ENCODE measurements around the gene AHCYL2. TPM values are rescaled to one million over a fixed set of nuclear protein-coding genes. Genes with fewer than 3 reads are reported as not detected.

The AHCYL2 gene
- total RNA-seq = 1 to 10 TPM; 7.3 to 7.6 TPM

DNA sequence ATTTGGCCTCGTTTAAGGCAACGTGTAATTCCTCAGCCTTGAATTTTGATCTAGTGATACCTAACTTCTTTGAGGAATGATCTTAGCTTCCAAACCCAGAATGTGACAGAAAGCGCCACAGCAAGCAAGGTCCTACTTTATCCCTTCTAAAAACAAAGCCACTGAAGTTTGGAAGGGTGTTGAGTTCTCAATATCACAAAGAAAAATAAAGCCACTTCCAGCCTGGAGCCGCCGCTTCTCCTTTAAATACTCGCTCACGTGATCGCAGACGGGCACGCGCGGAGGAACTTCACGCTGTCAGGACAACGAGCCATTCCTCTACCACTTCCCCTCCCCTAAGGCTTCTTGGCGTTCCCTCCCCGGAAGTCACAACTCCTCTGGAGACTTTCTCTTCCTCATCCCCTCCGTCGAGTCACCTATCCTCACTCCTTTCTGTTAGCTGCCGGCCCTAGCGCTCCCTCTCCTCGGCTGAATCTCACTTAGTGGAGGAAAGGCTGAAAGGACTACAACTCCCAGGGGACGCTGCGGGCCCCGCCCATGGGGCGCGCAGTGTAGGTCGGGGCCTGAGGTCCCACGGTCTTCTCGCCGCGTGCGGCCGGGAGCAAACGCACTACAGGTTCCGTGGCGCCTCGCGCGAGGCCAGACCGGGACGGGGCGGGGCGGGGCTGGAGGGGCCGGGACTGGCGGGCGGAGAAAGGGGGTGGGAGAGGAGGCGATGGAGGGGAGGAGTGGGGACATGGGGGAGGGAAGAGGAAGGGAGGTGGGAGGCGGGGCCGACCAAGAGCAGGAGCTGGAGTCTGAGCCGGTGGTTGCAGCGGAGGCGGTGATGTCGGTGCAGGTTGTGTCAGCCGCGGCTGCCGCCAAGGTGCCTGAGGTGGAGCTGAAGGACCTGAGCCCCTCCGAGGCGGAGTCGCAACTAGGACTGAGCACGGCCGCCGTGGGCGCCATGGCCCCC, at the start of gene AHCYL2:
Gene AHCYL2 (plus strand): TSS at position 780 of the 955 bp plus-strand sequence.
- Mint-ChIP-seq H3K36me3 (ENCODE audit: low read depth) (no peaks in the 10 kb centered on the region), H3K9me3 (ENCODE audit: insufficient read depth) (no peaks in the 10 kb centered on the region), H3K4me3 (peak within 1 kb of the TSS; percentile 85), H3K27ac (peak within 1 kb of the TSS; percentile 95), H3K27me3 (ENCODE audit: low read depth) (no peaks in the 10 kb centered on the region), H3K4me1 (ENCODE audit: low read depth) (peaks cover 32% of the 10 kb centered on the region)
- ATAC-seq = peak; percentile 95
- ChIA-PET CTCF (interaction anchor here (0.6 to 7.8 kb wide), 10 partner anchors 10 to 362 kb away, joined by 3 to 107 read pairs (median 4); partner anchors contain the start of gene ATP6V1F), POLR2A (interaction anchor here (0.6 to 2.0 kb wide), 2 partner anchors 35 to 257 kb away, joined by 3 to 4 read pairs; no protein-coding TSS in a partner anchor)
- peak; percentile 98 for DNase-seq

DNA sequence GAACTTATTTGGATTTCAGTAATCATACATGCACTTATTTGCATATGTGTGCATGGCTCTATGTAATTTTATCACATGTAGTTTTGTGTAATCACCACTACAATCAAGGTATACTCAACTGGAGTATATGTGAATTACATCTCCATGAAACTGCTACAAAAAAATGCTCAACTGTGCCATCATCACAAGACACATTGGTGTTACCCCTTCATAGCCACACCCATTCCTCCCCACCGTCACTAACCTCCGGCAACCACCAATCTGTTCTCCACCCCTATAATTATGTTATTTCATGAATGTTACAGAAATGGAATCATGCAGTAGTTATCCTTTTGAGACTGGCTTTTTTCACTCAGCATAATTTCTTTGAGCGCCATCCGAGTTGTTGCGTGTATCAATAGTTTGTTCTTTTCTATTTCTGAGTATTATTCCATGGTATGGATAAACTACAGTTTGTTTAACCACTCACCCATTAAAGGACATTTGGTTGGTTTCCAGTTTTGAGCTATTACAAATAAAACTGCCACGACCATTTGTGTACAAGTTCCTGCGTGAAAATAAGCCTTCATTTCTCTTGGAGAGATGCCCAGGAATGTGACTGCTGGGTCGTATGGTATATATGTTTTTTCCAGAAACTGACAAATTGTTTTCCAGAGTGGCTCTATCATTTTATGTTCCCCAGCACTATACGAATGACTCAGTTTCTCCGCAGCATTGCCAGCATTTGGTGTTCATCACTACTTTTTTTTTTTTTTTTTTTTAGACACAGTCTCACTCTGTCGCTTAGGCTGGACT, 47.7 kb upstream of the AHCYL2 start:
- peaks cover 26% of the 10 kb centered on the region for H3K27me3 Mint-ChIP-seq (ENCODE audit: low read depth)
- H3K4me1 Mint-ChIP-seq (ENCODE audit: low read depth) = no peaks in the 10 kb centered on the region
- no peak for DNase-seq
- no peak overlapping the region for H3K27ac Mint-ChIP-seq
- ChIA-PET CTCF (interaction anchor here (2.0 kb wide), 1 partner anchor 13 kb away, joined by 5 read pairs; no protein-coding TSS in a partner anchor), POLR2A (no interaction called here)
- ATAC-seq = no peak
- no peak overlapping the region for H3K4me3 Mint-ChIP-seq
- no peaks in the 10 kb centered on the region for H3K36me3 Mint-ChIP-seq (ENCODE audit: low read depth)
- H3K9me3 Mint-ChIP-seq (ENCODE audit: insufficient read depth) = no peaks in the 10 kb centered on the region

DNA sequence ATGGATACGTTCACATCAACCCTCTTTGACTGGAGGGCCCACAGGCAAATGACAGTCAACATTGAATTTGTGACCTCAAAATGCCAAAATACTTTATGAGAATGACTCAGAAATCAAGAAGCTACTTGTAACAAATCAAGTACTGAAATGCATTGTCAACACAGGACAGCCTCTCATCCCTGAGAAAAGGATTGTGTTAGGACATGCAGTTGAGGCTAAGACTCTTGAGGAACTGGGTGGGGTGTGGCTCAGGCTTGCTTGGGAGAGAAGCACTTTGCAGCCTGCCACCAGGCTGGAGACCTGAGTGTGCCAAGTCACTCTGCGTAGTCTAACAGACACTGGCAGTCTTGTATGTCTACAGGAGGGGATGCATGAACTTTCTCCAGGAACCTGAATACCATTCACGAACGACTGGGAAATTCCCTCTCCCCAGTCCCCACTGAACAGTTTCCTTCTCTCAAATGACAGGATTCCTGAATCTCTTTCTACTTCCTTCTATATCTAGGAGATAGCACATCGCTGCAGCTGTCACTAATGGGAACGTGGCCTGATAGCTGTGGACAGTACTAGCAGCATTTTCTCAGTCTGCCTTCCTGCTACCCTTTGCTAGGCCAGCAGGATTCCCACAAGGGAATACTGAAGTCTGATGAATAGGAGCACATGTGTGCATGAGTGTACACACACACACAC, 39.7 kb upstream of the AHCYL2 start:
- CTCF ChIA-PET = interaction anchor here (1.1 kb wide), 1 partner anchor 21 kb away, joined by 5 read pairs; no protein-coding TSS in a partner anchor
- ATAC-seq (no peak), DNase-seq (no peak)
- H3K9me3 Mint-ChIP-seq (ENCODE audit: insufficient read depth) = no peaks in the 10 kb centered on the region
- peaks cover 44% of the 10 kb centered on the region for H3K27me3 Mint-ChIP-seq (ENCODE audit: low read depth)
- no peaks in the 10 kb centered on the region for H3K36me3 Mint-ChIP-seq (ENCODE audit: low read depth)
- no peak overlapping the region for H3K4me3 Mint-ChIP-seq
- POLR2A ChIA-PET = no interaction called here
- H3K27ac Mint-ChIP-seq = no peak overlapping the region
- peaks cover 5% of the 10 kb centered on the region for H3K4me1 Mint-ChIP-seq (ENCODE audit: low read depth)

DNA sequence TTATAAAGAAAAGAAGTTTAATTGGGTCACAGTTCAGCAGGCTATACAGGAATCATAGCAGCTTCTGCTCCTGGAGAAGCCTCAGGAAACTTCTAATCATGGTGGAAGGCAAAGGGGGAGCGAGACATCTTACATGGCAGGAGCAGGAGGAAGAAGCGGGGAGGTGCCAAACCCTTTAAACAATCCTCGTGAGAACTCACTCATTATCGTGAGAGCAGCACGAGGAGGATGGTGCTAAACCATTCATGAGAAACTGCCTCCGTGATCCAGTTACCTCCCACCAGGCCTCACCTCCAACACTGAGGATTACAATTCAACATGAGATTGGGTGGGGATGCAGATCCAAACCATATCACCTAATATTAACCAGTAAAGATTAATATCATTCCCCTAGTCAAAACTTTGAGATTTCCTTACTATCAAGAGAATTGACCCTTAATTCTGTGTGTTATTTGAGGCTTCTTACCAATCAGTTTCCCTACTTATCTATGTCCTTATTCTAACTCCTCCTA, 38.0 kb upstream of the AHCYL2 start:
- no peak for ATAC-seq
- no peaks in the 10 kb centered on the region for H3K9me3 Mint-ChIP-seq (ENCODE audit: insufficient read depth)
- no peak for DNase-seq
- H3K27me3 Mint-ChIP-seq (ENCODE audit: low read depth) = peaks cover 58% of the 10 kb centered on the region
- CTCF ChIA-PET = no interaction called here
- H3K27ac Mint-ChIP-seq = no peak overlapping the region
- H3K4me1 Mint-ChIP-seq (ENCODE audit: low read depth) = peaks cover 5% of the 10 kb centered on the region
- no peak overlapping the region for H3K4me3 Mint-ChIP-seq
- no peaks in the 10 kb centered on the region for H3K36me3 Mint-ChIP-seq (ENCODE audit: low read depth)
- POLR2A ChIA-PET = no interaction called here

DNA sequence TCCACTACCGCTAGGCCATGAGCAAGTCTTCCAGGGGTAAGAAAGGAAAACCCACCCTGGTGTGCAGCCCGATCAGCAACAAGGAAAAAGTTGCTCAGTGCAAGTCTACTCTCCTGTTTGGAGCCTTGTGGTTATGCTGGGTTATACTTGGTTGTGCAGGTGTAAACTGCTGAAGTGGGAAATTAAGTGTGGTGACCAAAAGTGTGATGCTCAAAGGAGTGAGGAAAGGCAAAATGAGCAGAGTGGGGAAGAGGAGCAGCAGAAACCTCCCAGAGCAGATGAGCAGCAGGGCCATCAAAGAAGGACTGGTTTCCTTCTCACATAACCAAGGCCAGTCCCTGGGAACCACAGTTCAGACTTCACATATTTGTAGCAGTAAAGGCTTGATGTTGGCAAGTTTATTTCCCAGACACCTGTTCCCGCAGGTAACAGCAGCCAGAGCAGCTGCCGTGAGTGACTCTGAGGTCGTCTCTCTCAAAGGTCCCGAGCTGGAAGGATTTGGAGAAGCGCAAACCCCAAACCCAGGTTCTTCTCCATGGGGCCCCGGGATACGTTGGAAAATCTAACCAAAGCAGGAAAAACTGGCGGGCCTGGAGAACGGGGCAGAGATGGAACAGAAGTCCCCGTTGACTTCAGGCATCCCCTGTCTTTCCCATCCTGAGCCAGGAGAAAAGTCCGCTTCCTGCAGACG, 37.0 kb upstream of the AHCYL2 start:
- DNase-seq (no peak), ATAC-seq (no peak)
- H3K27ac Mint-ChIP-seq = no peak overlapping the region
- H3K4me1 Mint-ChIP-seq (ENCODE audit: low read depth) = peaks cover 5% of the 10 kb centered on the region
- CTCF ChIA-PET = interaction anchor here (1.5 kb wide), 1 partner anchor 10 kb away, joined by 4 read pairs; no protein-coding TSS in a partner anchor
- H3K9me3 Mint-ChIP-seq (ENCODE audit: insufficient read depth) = no peaks in the 10 kb centered on the region
- no peak overlapping the region for H3K4me3 Mint-ChIP-seq
- no peaks in the 10 kb centered on the region for H3K36me3 Mint-ChIP-seq (ENCODE audit: low read depth)
- POLR2A ChIA-PET = no interaction called here
- peaks cover 66% of the 10 kb centered on the region for H3K27me3 Mint-ChIP-seq (ENCODE audit: low read depth)

DNA sequence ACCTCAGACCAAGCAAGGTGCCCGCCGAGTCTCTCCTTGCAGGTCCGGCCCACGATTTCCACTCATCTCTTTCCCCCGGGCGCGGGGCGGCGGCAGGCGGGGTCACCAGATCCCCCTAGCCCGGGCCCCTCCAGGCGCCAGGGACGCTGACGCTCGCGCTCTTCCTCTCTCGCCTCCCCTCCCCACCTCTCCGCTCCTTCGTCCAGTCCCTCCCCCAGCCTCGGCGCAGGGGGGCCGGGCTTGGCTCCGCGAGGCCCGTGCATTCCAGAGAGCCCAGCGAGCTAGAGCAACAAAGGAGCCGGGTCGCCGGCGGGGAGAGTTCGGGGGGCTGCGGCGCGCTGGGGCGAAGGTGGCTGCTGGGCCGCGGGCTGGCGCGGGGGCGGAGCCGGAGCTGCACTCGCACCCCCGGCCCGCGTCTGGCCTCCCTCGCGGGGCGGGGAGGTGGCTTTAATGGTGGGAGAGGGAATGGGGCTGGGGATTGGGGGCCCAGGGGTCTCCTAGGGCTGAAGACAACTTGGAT, 36.4 kb upstream of the AHCYL2 start, which contains the start of gene SMO:
Gene SMO (plus strand): TSS at position 262 of the 520 bp plus-strand sequence. CDS start 519 bp downstream, outside the sequence.
- H3K4me1 Mint-ChIP-seq (ENCODE audit: low read depth) = peaks cover 5% of the 10 kb centered on the region
- no peaks in the 10 kb centered on the region for H3K36me3 Mint-ChIP-seq (ENCODE audit: low read depth)
- no peaks in the 10 kb centered on the region for H3K9me3 Mint-ChIP-seq (ENCODE audit: insufficient read depth)
- peak; percentile 53 for ATAC-seq
- ChIA-PET CTCF (interaction anchor here (1.3 to 1.5 kb wide), 2 partner anchors 9 to 25 kb away, joined by 4 to 5 read pairs; no protein-coding TSS in a partner anchor), POLR2A (no interaction called here)
- H3K4me3 Mint-ChIP-seq = peak within 1 kb of the TSS; percentile 55
- H3K27me3 Mint-ChIP-seq (ENCODE audit: low read depth) = peaks cover 68% of the 10 kb centered on the region
- DNase-seq = no peak
- H3K27ac Mint-ChIP-seq = no peak within 1 kb of the TSS

DNA sequence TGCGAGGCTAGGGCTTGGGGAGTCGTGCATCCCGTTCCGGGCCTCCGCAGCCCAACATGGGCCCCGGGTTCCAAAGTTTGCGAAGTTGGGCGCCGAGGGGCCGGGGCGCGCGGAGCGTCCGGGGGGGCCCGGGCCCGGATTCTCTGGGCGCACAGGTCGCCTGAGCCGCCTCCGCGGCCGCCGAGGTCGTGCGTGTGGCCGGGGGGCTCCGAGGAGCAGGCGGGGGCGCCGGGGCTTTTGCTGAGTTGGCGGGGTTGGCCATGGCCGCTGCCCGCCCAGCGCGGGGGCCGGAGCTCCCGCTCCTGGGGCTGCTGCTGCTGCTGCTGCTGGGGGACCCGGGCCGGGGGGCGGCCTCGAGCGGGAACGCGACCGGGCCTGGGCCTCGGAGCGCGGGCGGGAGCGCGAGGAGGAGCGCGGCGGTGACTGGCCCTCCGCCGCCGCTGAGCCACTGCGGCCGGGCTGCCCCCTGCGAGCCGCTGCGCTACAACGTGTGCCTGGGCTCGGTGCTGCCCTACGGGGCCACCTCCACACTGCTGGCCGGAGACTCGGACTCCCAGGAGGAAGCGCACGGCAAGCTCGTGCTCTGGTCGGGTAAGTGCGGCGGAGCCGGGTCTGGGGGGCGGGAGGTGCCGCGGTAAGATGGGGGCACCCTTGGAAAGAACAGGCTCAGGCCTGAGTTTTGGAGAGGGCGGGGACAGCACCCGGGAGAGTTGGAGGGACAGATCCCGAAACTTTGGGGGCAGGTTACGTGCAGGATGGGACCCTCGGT, 35.8 kb upstream of the AHCYL2 start:
- POLR2A ChIA-PET = no interaction called here
- Mint-ChIP-seq H3K36me3 (ENCODE audit: low read depth) (no peaks in the 10 kb centered on the region), H3K27ac (no peak overlapping the region), H3K9me3 (ENCODE audit: insufficient read depth) (no peaks in the 10 kb centered on the region), H3K4me3 (peak overlapping the region; percentile 55), H3K27me3 (ENCODE audit: low read depth) (peaks cover 68% of the 10 kb centered on the region), H3K4me1 (ENCODE audit: low read depth) (peaks cover 5% of the 10 kb centered on the region)
- ATAC-seq = peak; percentile 52
- no peak for DNase-seq
- CTCF ChIA-PET = interaction anchor here (1.3 to 1.5 kb wide), 2 partner anchors 8 to 25 kb away, joined by 4 to 5 read pairs; no protein-coding TSS in a partner anchor

DNA sequence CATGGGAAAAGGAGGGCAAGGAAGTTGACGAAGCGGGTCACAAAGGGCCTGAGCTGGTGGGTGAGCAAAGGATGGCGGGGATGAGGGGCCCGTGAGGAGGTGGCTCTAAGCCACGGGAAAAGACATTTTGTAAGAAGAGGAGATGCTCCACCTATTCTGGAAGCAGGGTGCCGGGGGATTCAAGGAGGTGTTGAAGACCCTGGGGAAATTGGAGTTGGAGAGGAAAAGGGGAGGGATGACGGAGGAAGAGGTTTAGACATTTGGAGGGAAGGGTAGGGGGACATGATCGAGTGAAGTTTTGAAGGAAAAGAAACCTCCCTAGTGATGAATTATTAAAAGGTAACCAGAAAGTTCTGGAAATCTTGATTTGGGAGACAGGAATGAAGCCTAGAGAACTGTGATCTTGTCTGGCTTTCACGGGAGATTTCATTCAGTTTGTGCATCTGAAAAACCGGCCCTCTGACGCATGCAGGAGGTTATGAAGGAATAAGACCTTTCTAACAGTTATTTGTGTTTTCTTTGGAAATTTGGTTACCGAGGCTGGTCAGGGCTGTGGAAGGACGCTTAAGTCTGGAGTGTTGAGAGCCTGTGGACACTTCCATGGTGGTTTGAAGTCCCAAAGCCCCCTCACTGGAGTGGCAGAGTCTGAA, 35.0 kb upstream of the AHCYL2 start:
- Mint-ChIP-seq H3K9me3 (ENCODE audit: insufficient read depth) (no peaks in the 10 kb centered on the region), H3K4me3 (peak overlapping the region; percentile 34), H3K4me1 (ENCODE audit: low read depth) (peaks cover 5% of the 10 kb centered on the region), H3K27me3 (ENCODE audit: low read depth) (peaks cover 68% of the 10 kb centered on the region), H3K36me3 (ENCODE audit: low read depth) (no peaks in the 10 kb centered on the region), H3K27ac (no peak overlapping the region)
- ChIA-PET POLR2A (no interaction called here), CTCF (interaction anchor here (1.3 to 2.0 kb wide), 3 partner anchors 8 to 26 kb away, joined by 4 to 10 read pairs (median 5); no protein-coding TSS in a partner anchor)
- DNase-seq (no peak), ATAC-seq (no peak)

DNA sequence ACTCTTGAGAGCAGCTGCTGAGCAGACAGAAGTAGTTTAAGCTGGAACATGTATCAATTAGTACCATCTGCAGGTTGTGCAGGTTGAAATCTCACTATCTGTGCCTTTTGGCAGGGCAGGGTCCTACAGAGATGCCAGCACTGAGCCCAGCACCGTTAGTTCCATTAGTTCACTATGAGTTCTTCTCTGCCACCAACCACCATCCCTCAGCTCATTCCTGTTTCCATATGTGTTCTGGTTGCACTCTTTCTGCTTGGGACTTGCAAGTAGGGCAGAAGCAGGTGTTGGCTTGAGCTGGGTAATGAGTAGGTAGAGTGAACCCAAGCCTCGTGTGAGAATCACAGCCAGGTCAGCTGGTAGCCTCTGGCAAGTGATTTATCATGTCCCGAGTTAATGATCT, 33.6 kb upstream of the AHCYL2 start:
- no peak for DNase-seq
- Mint-ChIP-seq H3K36me3 (ENCODE audit: low read depth) (no peaks in the 10 kb centered on the region), H3K4me3 (no peak overlapping the region), H3K27ac (no peak overlapping the region), H3K4me1 (ENCODE audit: low read depth) (peaks cover 5% of the 10 kb centered on the region), H3K27me3 (ENCODE audit: low read depth) (peaks cover 55% of the 10 kb centered on the region), H3K9me3 (ENCODE audit: insufficient read depth) (no peaks in the 10 kb centered on the region)
- no peak for ATAC-seq
- ChIA-PET CTCF (interaction anchor here (1.4 to 2.0 kb wide), 2 partner anchors 22 to 27 kb away, joined by 4 to 10 read pairs; no protein-coding TSS in a partner anchor), POLR2A (no interaction called here)

Measured in activated CD8-positive, alpha-beta T cell treated with anti-CD3 and anti-CD28 coated beads, Interleukin-2, amount 10 ng/mL, durations not matched to agents 7 days and 5 days (primary cell).